WTC11 (cell line): ENCODE results near the gene GP2. TPM values are rescaled to one million over a fixed set of nuclear protein-coding genes. Genes with fewer than 3 reads are reported as not detected.

Experiments used
- ATAC-seq: fragments of 200-7000 bp; cut with Tn5 transposase; 2 replicates; pipeline ENCODE4 v1.10.0; 2021; ENCODE audit warnings: mild to moderate bottlenecking, moderate library complexity
- CTCF ChIA-PET: fragments of 300-600 bp; sonication (Branson Sonifier 250); formaldehyde crosslinking; loops from one replicate; lab custom pipeline; 2021; ENCODE audit warnings: antibody characterized with exemption; lab: Charles Lee
- POLR2A ChIA-PET: fragments of 350-600 bp; sonication (Branson Sonifier 250); formaldehyde crosslinking; loops from one replicate; lab custom pipeline; 2021; ENCODE audit warnings: antibody characterized with exemption; lab: Charles Lee
- DNase-seq: peaks from one replicate; pipeline ENCODE4 v3.0.0; 2021; ENCODE audit warnings: low spot score
- H3K27ac Mint-ChIP-seq: 2 replicates; pipeline ENCODE4 v1.8.0; 2021; ENCODE audit warnings: mixed read lengths
- H3K27me3 Mint-ChIP-seq: 2 replicates; pipeline ENCODE4 v1.8.0; 2021; ENCODE audit warnings: low read depth, mild to moderate bottlenecking, moderate library complexity, mixed read lengths
- H3K36me3 Mint-ChIP-seq: 2 replicates; pipeline ENCODE4 v1.8.0; 2021; ENCODE audit warnings: mixed read lengths
- H3K4me1 Mint-ChIP-seq: 2 replicates; pipeline ENCODE4 v1.8.0; 2022; ENCODE audit warnings: mixed read lengths
- H3K4me3 Mint-ChIP-seq: 2 replicates; pipeline ENCODE4 v1.8.0; 2021; ENCODE audit warnings: mild to moderate bottlenecking, moderate library complexity, mixed read lengths
- H3K9me3 Mint-ChIP-seq: 2 replicates; pipeline ENCODE4 v1.8.0; 2021; ENCODE audit warnings: mixed read lengths
- GTF2I ChIP-seq: fragments of 250-450 bp; sonication (Bioruptor Pico); conservative IDR thresholded peaks from 2 replicates; pipeline ENCODE4 v1.4.0; 2021; ENCODE audit warnings: mild to moderate bottlenecking
- KAT7 ChIP-seq: sonication (generic); formaldehyde crosslinking; IDR thresholded peaks from 2 replicates; pipeline ENCODE4 v1.8.1; 2023; ENCODE audit warnings: missing genetic modification reagents, mild to moderate bottlenecking, borderline replicate concordance
- NFE2L1 ChIP-seq: sonication (generic); formaldehyde crosslinking; IDR thresholded peaks from 2 replicates; pipeline ENCODE4 v1.8.1; 2023; ENCODE audit warnings: missing genetic modification reagents
- NFYB ChIP-seq: sonication (generic); formaldehyde crosslinking; conservative IDR thresholded peaks from 2 replicates; pipeline ENCODE4 v1.8.0; 2022; ENCODE audit warnings: low read depth, missing genetic modification reagents
- NR2C2 ChIP-seq: sonication (generic); formaldehyde crosslinking; IDR thresholded peaks from 2 replicates; pipeline ENCODE4 v1.8.0; 2022; ENCODE audit warnings: mild to moderate bottlenecking, missing genetic modification reagents
- ZNF317 ChIP-seq: sonication (generic); formaldehyde crosslinking; IDR thresholded peaks from 2 replicates; pipeline ENCODE4 v1.8.1; 2023; ENCODE audit warnings: low read depth, mild to moderate bottlenecking, moderate library complexity, missing genetic modification reagents, borderline replicate concordance
- total RNA-seq: library from RNA; stranded (reverse); gene quantifications from 3 replicates; pipeline ENCODE4 v1.2.3, GENCODE V29; 2021
- TF ChIP-seq, protein P1 (sequence below): fragments of 250-450 bp; sonication (Bioruptor Pico); IDR thresholded peaks from 2 replicates; pipeline ENCODE4 v1.9.0; 2021; ENCODE audit warnings: mild to moderate bottlenecking
- TF ChIP-seq, protein P2 (sequence below): sonication (generic); formaldehyde crosslinking; IDR thresholded peaks from 2 replicates; pipeline ENCODE4 v1.8.1; 2023; ENCODE audit warnings: mild to moderate bottlenecking, missing genetic modification reagents
- TF ChIP-seq, protein P3 (sequence below): sonication (generic); formaldehyde crosslinking; IDR thresholded peaks from 2 replicates; pipeline ENCODE4 v1.8.0; 2022; ENCODE audit warnings: mild to moderate bottlenecking, missing genetic modification reagents
- TF ChIP-seq, protein P4 (sequence below): sonication (generic); formaldehyde crosslinking; IDR thresholded peaks from 2 replicates; pipeline ENCODE4 v1.8.1; 2023; ENCODE audit warnings: mild to moderate bottlenecking, missing genetic modification reagents
- TF ChIP-seq, protein P5 (sequence below): sonication (generic); formaldehyde crosslinking; IDR thresholded peaks from 2 replicates; pipeline ENCODE4 v1.8.1; 2022; ENCODE audit warnings: low read depth, mild to moderate bottlenecking, moderate library complexity, missing genetic modification reagents, borderline replicate concordance
- TF ChIP-seq, protein P6 (sequence below): sonication (generic); formaldehyde crosslinking; IDR thresholded peaks from 2 replicates; pipeline ENCODE4 v1.8.0; 2022; ENCODE audit warnings: mild to moderate bottlenecking, missing genetic modification reagents
- TF ChIP-seq, protein P7 (sequence below): fragments of 250-450 bp; sonication (Bioruptor Pico); IDR thresholded peaks from 2 replicates; pipeline ENCODE4 v1.8.0; 2021; ENCODE audit warnings: mild to moderate bottlenecking
- TF ChIP-seq, protein P8 (sequence below): sonication (generic); formaldehyde crosslinking; IDR thresholded peaks from 2 replicates; pipeline ENCODE4 v1.8.0; 2023; ENCODE audit warnings: missing genetic modification reagents
- TF ChIP-seq, protein P9 (sequence below): sonication (generic); formaldehyde crosslinking; IDR thresholded peaks from 2 replicates; pipeline ENCODE4 v1.8.1; 2022; ENCODE audit warnings: mild to moderate bottlenecking, moderate library complexity, missing genetic modification reagents

The GP2 gene
- total RNA-seq, 1 experiment from 2014 or later, result 6.6 TPM

DNA sequence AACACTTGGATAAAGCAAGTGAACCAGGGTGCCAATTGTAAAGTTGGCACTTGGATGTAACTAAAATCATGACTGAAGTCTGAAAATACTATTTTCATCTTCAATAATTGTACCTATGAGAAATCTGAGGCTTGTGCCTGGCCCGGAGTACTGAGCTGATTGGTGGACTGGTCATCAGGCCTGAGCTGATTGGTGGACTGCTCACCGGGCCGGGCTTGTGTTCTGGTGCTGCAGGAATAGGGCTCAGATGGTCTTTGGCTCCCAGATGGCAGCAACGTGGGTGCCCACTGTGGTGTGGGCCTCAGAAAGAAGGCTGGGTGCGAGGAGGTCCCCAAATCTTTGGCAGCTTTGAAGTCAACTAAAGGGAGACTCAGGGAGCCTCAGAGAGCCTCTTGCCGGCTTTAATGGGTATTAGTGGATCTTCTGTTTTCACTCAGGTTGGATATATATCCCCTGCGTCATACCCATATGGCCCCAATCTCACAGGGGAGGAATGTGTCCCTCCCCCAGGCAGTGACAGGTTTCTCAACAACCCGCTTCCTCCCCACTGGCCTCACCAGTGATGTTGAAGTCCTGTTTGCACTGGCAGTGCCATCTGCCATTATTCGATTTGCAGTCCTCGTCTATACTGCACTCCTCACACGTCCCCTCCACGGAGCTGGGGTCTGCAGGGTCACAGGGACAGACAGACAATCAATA lies 20.5 kb upstream of the GP2 start:
- DNase-seq (no peak), ATAC-seq (no peak)
- Mint-ChIP-seq H3K4me3 (no peak overlapping the region), H3K27me3 (no peaks in the 10 kb centered on the region), H3K4me1 (peaks cover 4% of the 10 kb centered on the region), H3K27ac (no peak overlapping the region), H3K9me3 (no peaks in the 10 kb centered on the region), H3K36me3 (no peaks in the 10 kb centered on the region)
- CTCF ChIA-PET, result interaction anchor here (0.6 to 1.2 kb wide), 7 partner anchors 11 to 440 kb away, joined by 3 to 5 read pairs (median 4); no protein-coding TSS in a partner anchor
- TF ChIP-seq, protein P1, sequence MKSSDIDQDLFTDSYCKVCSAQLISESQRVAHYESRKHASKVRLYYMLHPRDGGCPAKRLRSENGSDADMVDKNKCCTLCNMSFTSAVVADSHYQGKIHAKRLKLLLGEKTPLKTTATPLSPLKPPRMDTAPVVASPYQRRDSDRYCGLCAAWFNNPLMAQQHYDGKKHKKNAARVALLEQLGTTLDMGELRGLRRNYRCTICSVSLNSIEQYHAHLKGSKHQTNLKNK (CRISPR knock-in tag), result no peak
- TF ChIP-seq ZNF317 (CRISPR knock-in tag), result no peak
- POLR2A ChIA-PET, result no interaction called here

DNA sequence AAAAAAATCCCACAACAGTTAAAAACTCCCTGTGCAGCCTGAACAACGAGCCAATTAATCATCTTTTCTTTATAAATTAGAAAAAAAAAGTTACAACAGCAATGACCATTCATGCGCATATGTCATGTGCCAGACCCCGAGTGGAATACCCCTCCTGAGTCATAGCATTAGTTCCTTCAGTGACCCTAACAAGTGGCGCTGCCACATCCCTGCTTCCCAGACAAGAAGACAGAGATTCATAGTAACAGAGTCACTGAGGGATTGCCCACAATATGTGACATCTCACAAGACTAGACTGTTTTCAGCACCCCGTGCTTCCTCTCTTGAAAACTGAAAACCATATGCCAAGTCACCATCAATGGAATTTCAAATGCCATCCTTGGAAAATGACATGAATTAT lies 17.3 kb upstream of the GP2 start:
- DNase-seq, result no peak
- no peak for TF ChIP-seq GTF2I (CRISPR knock-in tag)
- TF ChIP-seq, protein P2, sequence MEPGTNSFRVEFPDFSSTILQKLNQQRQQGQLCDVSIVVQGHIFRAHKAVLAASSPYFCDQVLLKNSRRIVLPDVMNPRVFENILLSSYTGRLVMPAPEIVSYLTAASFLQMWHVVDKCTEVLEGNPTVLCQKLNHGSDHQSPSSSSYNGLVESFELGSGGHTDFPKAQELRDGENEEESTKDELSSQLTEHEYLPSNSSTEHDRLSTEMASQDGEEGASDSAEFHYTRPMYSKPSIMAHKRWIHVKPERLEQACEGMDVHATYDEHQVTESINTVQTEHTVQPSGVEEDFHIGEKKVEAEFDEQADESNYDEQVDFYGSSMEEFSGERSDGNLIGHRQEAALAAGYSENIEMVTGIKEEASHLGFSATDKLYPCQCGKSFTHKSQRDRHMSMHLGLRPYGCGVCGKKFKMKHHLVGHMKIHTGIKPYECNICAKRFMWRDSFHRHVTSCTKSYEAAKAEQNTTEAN, result no peak
- TF ChIP-seq, protein P3, sequence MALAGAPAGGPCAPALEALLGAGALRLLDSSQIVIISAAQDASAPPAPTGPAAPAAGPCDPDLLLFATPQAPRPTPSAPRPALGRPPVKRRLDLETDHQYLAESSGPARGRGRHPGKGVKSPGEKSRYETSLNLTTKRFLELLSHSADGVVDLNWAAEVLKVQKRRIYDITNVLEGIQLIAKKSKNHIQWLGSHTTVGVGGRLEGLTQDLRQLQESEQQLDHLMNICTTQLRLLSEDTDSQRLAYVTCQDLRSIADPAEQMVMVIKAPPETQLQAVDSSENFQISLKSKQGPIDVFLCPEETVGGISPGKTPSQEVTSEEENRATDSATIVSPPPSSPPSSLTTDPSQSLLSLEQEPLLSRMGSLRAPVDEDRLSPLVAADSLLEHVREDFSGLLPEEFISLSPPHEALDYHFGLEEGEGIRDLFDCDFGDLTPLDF (CRISPR knock-in tag), result no peak
- TF ChIP-seq, protein P4, sequence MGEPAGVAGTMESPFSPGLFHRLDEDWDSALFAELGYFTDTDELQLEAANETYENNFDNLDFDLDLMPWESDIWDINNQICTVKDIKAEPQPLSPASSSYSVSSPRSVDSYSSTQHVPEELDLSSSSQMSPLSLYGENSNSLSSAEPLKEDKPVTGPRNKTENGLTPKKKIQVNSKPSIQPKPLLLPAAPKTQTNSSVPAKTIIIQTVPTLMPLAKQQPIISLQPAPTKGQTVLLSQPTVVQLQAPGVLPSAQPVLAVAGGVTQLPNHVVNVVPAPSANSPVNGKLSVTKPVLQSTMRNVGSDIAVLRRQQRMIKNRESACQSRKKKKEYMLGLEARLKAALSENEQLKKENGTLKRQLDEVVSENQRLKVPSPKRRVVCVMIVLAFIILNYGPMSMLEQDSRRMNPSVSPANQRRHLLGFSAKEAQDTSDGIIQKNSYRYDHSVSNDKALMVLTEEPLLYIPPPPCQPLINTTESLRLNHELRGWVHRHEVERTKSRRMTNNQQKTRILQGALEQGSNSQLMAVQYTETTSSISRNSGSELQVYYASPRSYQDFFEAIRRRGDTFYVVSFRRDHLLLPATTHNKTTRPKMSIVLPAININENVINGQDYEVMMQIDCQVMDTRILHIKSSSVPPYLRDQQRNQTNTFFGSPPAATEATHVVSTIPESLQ (CRISPR knock-in tag), result no peak
- TF ChIP-seq KAT7 (CRISPR knock-in tag), result no peak
- TF ChIP-seq, protein P5, sequence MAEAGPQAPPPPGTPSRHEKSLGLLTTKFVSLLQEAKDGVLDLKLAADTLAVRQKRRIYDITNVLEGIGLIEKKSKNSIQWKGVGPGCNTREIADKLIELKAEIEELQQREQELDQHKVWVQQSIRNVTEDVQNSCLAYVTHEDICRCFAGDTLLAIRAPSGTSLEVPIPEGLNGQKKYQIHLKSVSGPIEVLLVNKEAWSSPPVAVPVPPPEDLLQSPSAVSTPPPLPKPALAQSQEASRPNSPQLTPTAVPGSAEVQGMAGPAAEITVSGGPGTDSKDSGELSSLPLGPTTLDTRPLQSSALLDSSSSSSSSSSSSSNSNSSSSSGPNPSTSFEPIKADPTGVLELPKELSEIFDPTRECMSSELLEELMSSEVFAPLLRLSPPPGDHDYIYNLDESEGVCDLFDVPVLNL (CRISPR knock-in tag), result no peak
- TF ChIP-seq, protein P6, sequence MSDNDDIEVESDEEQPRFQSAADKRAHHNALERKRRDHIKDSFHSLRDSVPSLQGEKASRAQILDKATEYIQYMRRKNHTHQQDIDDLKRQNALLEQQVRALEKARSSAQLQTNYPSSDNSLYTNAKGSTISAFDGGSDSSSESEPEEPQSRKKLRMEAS (CRISPR knock-in tag), result no peak
- TF ChIP-seq, protein P7, sequence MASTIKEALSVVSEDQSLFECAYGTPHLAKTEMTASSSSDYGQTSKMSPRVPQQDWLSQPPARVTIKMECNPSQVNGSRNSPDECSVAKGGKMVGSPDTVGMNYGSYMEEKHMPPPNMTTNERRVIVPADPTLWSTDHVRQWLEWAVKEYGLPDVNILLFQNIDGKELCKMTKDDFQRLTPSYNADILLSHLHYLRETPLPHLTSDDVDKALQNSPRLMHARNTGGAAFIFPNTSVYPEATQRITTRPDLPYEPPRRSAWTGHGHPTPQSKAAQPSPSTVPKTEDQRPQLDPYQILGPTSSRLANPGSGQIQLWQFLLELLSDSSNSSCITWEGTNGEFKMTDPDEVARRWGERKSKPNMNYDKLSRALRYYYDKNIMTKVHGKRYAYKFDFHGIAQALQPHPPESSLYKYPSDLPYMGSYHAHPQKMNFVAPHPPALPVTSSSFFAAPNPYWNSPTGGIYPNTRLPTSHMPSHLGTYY (CRISPR knock-in tag), result no peak
- TF ChIP-seq NFYB, result no peak
- TF ChIP-seq NFE2L1, result no peak
- TF ChIP-seq, protein P8, sequence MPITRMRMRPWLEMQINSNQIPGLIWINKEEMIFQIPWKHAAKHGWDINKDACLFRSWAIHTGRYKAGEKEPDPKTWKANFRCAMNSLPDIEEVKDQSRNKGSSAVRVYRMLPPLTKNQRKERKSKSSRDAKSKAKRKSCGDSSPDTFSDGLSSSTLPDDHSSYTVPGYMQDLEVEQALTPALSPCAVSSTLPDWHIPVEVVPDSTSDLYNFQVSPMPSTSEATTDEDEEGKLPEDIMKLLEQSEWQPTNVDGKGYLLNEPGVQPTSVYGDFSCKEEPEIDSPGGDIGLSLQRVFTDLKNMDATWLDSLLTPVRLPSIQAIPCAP (CRISPR knock-in tag), result no peak
- TF ChIP-seq, protein P9, sequence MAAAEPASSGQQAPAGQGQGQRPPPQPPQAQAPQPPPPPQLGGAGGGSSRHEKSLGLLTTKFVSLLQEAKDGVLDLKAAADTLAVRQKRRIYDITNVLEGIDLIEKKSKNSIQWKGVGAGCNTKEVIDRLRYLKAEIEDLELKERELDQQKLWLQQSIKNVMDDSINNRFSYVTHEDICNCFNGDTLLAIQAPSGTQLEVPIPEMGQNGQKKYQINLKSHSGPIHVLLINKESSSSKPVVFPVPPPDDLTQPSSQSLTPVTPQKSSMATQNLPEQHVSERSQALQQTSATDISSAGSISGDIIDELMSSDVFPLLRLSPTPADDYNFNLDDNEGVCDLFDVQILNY, result no peak
- TF ChIP-seq NR2C2 (CRISPR knock-in tag), result no peak
- TF ChIP-seq, all 79 proteins: peak for 0
- Mint-ChIP-seq H3K36me3 (no peaks in the 10 kb centered on the region), H3K9me3 (no peaks in the 10 kb centered on the region), H3K4me3 (no peak overlapping the region), H3K27ac (no peak overlapping the region), H3K27me3 (no peaks in the 10 kb centered on the region), H3K4me1 (peaks cover 5% of the 10 kb centered on the region)
- POLR2A ChIA-PET, result no interaction called here
- no peak for ATAC-seq
- CTCF ChIA-PET, result no interaction called here
